T1000 (cell line): ENCODE data around the gene SNORC.

Source experiments
- DNase-seq: peaks from one replicate; lab custom pipeline; 2025; ENCODE audit warnings: mixed read lengths; lab: John Stamatoyannopoulos, UW

Gene SNORC

DNA sequence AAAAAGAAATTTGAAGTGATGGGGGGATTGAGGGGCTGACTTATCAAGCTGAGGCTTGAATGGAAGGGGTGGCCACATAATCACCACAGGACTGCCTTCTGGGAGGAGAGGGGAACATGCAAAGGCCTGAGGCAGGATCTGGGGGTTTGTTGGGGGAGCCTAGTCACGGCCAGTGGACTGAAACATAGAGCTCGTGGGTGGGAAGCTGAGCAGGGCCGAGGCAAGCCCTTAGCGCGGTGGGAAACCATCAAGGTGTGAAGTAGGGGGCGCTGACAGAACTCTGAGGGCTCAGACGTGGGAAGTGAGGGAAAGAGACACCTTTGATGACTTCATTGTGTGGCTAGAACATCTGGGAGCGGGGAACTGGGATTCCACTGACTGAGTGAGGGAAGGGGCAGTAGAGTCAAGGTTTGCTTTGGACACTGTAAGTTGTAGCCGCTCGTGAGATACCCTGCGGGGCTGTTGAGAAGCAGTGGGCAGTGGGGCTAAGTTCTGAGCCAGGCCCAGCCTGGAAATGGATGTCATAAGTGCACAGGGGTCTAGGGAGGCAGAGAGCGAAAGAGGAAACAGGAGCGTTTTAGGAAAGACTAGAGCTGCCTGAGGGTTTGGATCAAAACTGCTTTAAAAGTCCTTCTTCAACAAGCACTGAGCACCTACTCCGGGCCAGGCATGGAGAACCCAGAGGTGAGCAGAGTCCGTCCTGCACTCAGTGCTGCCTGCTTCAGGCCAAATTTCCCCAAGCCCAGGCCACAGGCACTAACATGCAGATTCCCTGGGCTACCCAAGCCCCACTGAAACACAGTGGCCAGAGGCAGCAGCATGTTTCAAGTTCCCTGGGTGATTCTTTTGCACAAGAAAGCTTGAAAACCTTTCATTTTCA is 686 bp upstream of the SNORC start:
- DNase-seq, result no peak

DNA sequence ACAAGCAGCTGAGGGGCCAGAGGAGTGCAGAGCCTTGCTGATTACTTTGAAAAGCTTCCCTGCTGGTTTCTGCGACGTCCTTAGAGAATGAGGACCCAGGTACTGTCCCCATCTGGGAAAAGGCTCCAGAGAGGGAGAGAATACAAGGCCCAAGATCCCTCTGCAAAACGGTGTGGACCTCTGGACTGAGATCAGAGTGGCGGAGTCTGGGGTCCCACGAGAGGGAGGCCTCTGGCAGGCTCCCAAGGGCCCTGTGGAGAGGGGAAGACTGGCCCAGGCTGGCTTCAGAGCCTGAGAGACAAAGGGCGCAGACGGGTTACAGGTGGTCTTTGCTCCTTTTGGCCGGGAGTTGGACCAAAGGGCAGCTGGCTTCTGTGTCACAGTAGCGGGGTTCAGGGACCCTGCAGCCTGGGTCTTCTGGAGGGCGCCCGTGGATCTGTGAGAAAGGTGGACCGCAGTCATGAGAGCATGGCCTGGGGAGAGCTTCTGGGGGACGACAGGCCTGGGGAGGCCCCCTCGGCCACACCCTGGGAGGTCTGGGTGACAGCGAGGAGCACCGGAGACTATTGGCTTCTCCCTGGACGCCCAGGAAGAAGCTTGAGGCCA is 805 bp downstream of the SNORC start:
- DNase-seq, result no peak

DNA sequence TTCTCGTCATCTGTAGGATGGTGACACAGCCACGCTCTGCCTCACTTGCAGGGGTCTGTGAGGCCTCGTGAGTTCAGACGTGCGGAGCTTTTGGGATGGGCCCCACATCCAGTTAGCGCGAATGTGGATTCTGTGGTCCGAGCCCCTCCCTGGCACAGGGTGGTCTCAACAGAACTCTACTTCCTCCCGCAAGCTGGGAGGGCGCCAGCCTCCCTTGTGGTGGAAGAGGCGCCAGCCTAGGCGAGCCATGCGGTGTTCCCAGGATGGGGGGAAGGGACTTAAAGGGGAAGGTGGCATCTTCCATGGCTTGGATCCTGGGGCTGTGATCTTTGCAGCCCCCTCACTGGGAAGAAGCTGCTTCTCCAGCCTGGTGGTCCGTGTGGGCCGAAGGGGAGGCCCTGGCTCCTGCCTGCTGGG is 1.4 kb downstream of the SNORC start:
- no peak for DNase-seq

DNA sequence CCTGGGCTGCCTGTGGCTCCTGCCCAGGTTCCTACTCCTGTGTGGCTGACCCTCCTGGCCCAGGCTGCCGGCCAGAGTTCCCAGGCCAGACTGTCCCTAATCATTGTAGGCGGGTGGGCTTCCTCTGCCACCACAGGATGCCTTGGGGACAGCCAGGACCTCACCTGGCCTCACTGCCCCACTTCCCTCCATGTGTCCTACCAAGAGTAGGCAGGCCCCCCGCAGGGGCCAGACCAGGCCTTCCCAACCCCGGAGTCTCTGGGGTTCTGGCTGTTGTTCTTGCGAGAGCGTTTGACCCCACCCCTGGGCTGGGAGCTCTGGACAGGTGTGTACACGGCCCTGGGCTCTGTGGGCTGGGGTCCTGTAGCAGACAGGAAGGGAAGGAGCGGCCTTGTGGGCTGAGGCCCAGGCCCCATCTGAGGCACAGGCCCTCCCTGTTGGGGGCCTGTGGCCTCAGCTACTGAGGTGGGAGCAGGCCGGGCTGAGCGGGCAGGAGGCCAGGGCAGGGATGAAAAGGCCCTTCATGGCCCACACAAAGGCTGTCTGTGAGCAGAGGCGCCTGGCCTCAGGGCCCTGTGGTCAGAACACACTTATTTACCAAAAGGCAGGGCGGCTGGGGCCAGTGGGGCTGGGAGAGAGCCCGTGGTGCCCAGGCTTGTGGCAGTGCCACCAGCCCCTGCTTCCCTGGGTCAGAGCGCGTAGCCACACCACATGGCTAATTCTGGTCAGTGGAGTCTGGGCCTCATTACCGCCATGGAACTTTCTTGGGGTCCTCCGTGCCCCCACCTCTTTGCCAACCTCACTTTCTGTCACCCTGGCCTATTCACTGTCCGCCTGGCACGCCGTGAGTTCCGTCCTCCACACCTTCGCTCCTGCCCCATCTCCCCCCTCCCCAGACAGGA is 2.0 kb downstream of the SNORC start:
- DNase-seq, result no peak

- no peak for DNase-seq
These were observed 2.8 kb downstream of the SNORC start for GRCh38 chr2:232872826-232873225.

DNA sequence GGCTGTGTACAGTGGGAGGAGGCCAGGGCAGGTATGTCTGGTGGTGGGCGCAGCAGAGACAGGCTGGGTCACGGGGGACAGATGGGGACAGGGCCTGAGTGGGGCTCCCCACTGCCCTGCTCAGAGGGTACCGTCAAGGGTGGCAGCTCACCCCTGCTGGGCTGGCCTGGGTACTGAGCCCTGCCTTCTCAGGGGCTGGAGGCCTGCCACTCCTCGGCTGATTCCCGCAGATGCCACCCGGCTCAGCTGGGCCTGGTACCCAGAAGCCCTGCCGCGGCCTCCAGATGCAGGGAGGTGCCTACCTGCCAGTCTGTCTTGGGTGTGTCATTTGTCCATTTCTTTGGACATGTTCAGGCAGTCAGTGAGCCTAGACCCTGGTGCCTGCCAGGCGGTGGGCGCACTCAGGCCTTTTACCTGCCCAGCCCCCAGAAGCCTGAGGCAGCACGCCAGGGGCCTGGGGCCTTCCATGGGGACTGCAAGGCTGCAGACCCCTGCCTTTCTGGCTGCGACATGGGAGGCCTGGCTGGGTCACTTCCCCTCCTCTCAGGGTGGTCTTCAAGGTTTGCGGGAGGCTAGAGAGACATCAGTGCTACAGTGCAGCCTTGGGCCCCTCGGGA is 3.3 kb downstream of the SNORC start:
- DNase-seq, result no peak

GRCh38 chr2:232873909-232874641 is 4.0 kb downstream of the SNORC start:
- no peak for DNase-seq

- DNase-seq, result no peak
These were observed 4.7 kb downstream of the SNORC start for GRCh38 chr2:232874677-232875223.

GRCh38 chr2:232875256-232876121 is 5.4 kb downstream of the SNORC start:
- no peak for DNase-seq

GRCh38 chr2:232876161-232876977 is 6.3 kb downstream of the SNORC start:
- no peak for DNase-seq

- DNase-seq, result no peak
These were observed 6.9 kb downstream of the SNORC start for GRCh38 chr2:232876978-232877441.

DNA sequence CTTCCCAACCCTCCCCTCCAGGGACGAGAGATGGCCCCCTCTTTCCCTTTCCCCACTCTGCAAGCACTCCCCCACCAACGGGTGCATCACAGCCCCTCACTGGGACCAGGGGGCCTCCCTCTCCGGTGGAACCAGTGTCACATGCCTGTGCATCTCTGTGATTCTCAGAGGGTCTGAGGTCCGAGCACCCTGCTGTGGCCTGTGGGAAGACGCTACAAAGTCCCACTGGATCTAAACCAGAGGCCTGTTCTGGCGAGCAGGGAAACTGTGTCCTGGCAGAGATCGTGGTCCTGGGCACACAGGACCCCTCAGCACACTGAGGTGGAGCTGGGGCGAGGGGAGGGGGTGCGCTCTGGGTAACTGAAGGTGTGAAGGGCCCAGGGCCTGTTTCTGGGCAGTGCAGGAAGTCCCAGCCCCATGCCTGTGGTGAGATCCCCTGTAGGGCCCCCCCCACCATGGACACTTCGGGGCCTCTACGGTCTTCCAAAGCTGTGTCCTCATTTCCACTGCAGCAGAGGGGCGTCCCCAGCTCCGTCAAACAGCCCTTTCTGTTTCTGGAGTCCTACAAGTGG is 8.0 kb downstream of the SNORC start:
- no peak for DNase-seq

GRCh38 chr2:232878855-232879617 is 9.0 kb downstream of the SNORC start:
- DNase-seq, result no peak

GRCh38 chr2:232879618-232880494 is 9.8 kb downstream of the SNORC start:
- DNase-seq, result no peak

DNA sequence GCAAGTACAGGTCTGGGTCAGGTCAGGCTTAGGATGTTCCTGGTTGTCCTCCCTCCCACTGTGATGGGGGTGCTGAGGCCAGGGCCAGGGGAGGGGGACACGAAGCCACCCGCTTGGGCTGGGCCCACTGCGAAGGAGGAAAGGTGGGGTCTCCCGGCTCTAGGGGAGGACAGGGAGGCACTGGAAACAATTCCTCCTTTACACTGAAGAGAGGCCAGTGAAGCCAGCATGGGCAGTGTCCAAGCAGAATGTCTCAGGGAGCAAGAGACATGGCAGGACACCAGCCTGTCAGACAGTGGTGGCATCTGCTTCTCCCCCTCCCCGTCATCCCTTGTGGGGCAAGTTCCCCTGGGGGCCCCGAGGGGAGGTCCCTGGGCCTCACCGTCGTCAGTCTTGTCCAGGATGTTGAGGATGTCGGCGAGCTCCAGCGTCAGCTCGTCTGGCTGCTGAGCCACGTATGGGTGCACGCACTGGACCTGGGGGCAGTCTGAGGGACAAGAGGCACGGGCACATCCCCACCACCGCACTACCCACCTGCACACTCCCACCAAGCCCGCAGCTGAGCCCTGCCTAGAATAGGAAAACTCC is 10.8 kb downstream of the SNORC start:
- no peak for DNase-seq

DNA sequence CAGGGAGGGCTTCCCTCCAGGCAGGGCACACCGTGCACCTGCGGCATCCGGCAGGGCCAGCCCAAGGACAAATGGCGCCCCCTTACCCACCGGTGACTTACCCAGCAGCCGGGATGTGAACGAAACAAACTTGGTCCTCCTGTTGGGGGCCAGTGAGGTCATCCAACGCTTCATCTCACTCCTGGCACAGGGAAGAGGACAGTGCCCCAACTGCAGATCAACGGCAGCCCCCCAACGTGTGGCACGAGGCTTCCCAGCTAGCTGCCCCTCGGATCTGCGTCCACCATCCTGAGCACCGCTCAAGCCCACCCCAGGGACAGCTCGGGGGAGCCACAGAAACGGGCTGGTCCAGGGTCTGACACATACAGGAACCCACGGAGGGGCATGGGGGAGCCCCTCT is 12.0 kb downstream of the SNORC start:
- DNase-seq, result no peak
